Daoy (cell line): Measurements from ENCODE around the gene SPEF1. TPM values are rescaled to one million over a fixed set of nuclear protein-coding genes. Genes with fewer than 3 reads are reported as not detected.
A peak's percentile ranks its signal among the peaks of the same experiment; 100 is the strongest.

Experiments
- DNase-seq: peaks from one replicate; pipeline ENCODE4 v3.0.0-alpha.2; 2015; ENCODE audit warnings: low read depth
- total RNA-seq: library from RNA; depleted of rRNA; stranded (reverse); fragments of >200 nt; shearing (Covaris generic); gene quantifications from 2 replicates; pipeline ENCODE4 v1.2.3, GENCODE V29; 2014

SPEF1 gene
- total RNA-seq, 1 experiment from 2014 or later, result not detected

- DNase-seq, result no peak
These were observed 31.3 kb downstream of the SPEF1 start for GRCh38 chr20:3749689-3750531.

- DNase-seq, result no peak
These were observed 32.1 kb downstream of the SPEF1 start for GRCh38 chr20:3749087-3749688.

GRCh38 chr20:3748073-3748472, 33.2 kb downstream of the SPEF1 start:
- DNase-seq, result no peak

GRCh38 chr20:3747471-3747870, 33.8 kb downstream of the SPEF1 start:
- no peak for DNase-seq

GRCh38 chr20:3745686-3746173, 35.5 kb downstream of the SPEF1 start:
- no peak for DNase-seq

- peak; percentile 65 for DNase-seq
These were observed 36.2 kb downstream of the SPEF1 start for GRCh38 chr20:3744806-3745685.

- no peak for DNase-seq
These were observed 37.2 kb downstream of the SPEF1 start for GRCh38 chr20:3744037-3744436.

- DNase-seq, result no peak
These were observed 38.0 kb downstream of the SPEF1 start for GRCh38 chr20:3743251-3743650.

GRCh38 chr20:3741836-3742458, 39.3 kb downstream of the SPEF1 start:
- DNase-seq, result no peak

GRCh38 chr20:3740615-3741301, 40.5 kb downstream of the SPEF1 start:
- DNase-seq, result no peak

GRCh38 chr20:3739926-3740451, 41.3 kb downstream of the SPEF1 start:
- no peak for DNase-seq

GRCh38 chr20:3739054-3739925, 42.0 kb downstream of the SPEF1 start:
- no peak for DNase-seq

GRCh38 chr20:3738111-3739053, 42.9 kb downstream of the SPEF1 start:
- DNase-seq, result no peak

- DNase-seq, result no peak
These were observed 45.5 kb downstream of the SPEF1 start for GRCh38 chr20:3735768-3736167.

GRCh38 chr20:3734111-3734843, 47.0 kb downstream of the SPEF1 start:
- no peak for DNase-seq

- DNase-seq, result no peak
These were observed 47.9 kb downstream of the SPEF1 start for GRCh38 chr20:3733119-3733995.
